ENCODE measurements around the gene VCAM1. TPM values are rescaled to one million over a fixed set of nuclear protein-coding genes. Genes with fewer than 3 reads are reported as not detected.

VCAM1 gene
- total and polyA plus RNA-seq, 2 of the 8 experiments (the other 6 are each of a cell fraction or from before 2014, with no cell fraction given), result 0.21 TPM; not detected in 1

DNA sequence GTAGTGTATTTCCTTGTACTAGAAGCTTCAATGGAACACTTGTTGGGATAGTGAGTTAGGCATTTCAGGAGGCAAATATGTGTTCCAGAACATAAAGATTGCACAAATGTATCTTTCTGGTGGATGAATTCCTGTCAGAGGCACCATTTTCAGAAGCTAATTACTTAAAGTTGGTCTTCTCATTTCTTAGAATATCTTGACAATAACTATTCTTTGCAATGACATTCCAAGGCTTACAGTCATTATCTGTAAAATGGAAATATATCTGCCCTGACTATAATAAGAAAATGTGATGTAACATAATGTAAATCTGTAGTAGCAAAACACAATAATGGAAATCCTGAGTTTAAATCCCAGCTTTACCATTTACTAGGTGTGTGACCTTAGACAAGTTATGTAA, 2.7 kb downstream of the VCAM1 start:
- Histone ChIP-seq H3K27ac (ENCODE audit: low read depth, low read length) (no peak overlapping the region), H2AK5ac (ENCODE audit: low read depth, low read length) (no peak overlapping the region), H2BK5ac (ENCODE audit: low read depth, low read length) (no peak overlapping the region), H3K14ac (ENCODE audit: insufficient read length) (no peak overlapping the region), H2BK15ac (ENCODE audit: low read length) (no peak overlapping the region), H3K79me1 (ENCODE audit: low read depth, low read length) (no peaks in the 10 kb centered on the region), H2BK120ac (replicated peaks; ENCODE audit: low read depth, low read length) (no peak overlapping the region), H2AFZ (ENCODE audit: low read length) (no peak overlapping the region), H3K4ac (replicated peaks; ENCODE audit: insufficient read length, low read depth, low read length) (no peak overlapping the region), H3K4me3 (ENCODE audit: extremely low read depth in 1 of 4, insufficient read depth in 2 of 4, low read depth in 3 of 4, low read length in 4 of 4) (no peak overlapping the region), H4K5ac (ENCODE audit: insufficient read length, low read depth, low read length) (no peak overlapping the region), H3K27me3 (replicated peaks in 1 of 4; ENCODE audit: control insufficient read depth in 3 of 4, extremely low read depth in 1 of 4, insufficient read depth in 3 of 4, low read length in 3 of 4) (peaks cover 0 to 3% (median 0%) of the 10 kb centered on the region in 4 experiments; a peak in 2 of 7 replicates), H3K23me2 (ENCODE audit: low read depth, low read length) (no peaks in the 10 kb centered on the region), H3K9me3 (ENCODE audit: insufficient read depth in 2 of 2, low read depth in 1 of 2, low read length in 1 of 2) (no peaks in the 10 kb centered on the region), H3K56ac (replicated peaks; ENCODE audit: insufficient read length, low read depth, low read length) (no peak overlapping the region), H4K91ac (replicated peaks; ENCODE audit: insufficient read length, low read length) (no peak overlapping the region), H4K20me1 (replicated peaks in 1 of 2; ENCODE audit: control insufficient read depth in 1 of 2, insufficient read depth in 2 of 2, low read length in 2 of 2) (no peaks in the 10 kb centered on the region), H3K4me2 (ENCODE audit: insufficient read depth in 1 of 2, low read depth in 2 of 2, low read length in 2 of 2) (no peak overlapping the region), H3K4me1 (replicated peaks in 1 of 4; ENCODE audit: control insufficient read depth in 3 of 4, insufficient read depth in 4 of 4, low read length in 3 of 4) (peaks cover 0 to 4% (median under 1%) of the 10 kb centered on the region in 4 experiments; a peak in 4 of 7 replicates), H4K8ac (ENCODE audit: extremely low read depth, insufficient read depth, low read length) (no peak overlapping the region), H2BK12ac (ENCODE audit: low read depth, low read length) (no peak overlapping the region), H3K79me2 (ENCODE audit: control insufficient read depth in 1 of 2, insufficient read depth in 2 of 2, low read length in 2 of 2) (no peaks in the 10 kb centered on the region), H3K9ac (replicated peaks in 1 of 4; ENCODE audit: extremely low read depth in 1 of 4, low read depth in 3 of 4, low read length in 3 of 4) (no peak overlapping the region), H3K36me3 (ENCODE audit: control insufficient read depth in 2 of 4, insufficient read depth in 4 of 4, low read length in 3 of 4) (no peaks in the 10 kb centered on the region), H3K18ac (ENCODE audit: extremely low read depth, low read length) (no peak overlapping the region), H2BK20ac (ENCODE audit: low read length) (no peak overlapping the region), H3K23ac (ENCODE audit: insufficient read length) (no peak overlapping the region)
- FAIRE-seq, result no peak
- CTCF ChIA-PET (ENCODE audit: partially characterized antibody), result interaction anchor here (1.5 kb wide), 1 partner anchor 27 kb away, joined by 3 read pairs; no protein-coding TSS in a partner anchor
- TF ChIP-seq, protein P1, sequence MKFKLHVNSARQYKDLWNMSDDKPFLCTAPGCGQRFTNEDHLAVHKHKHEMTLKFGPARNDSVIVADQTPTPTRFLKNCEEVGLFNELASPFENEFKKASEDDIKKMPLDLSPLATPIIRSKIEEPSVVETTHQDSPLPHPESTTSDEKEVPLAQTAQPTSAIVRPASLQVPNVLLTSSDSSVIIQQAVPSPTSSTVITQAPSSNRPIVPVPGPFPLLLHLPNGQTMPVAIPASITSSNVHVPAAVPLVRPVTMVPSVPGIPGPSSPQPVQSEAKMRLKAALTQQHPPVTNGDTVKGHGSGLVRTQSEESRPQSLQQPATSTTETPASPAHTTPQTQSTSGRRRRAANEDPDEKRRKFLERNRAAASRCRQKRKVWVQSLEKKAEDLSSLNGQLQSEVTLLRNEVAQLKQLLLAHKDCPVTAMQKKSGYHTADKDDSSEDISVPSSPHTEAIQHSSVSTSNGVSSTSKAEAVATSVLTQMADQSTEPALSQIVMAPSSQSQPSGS (IDR thresholded peaks at IDR 0.05; ENCODE audit: low read length), result no peak
- TF ChIP-seq, protein P2, sequence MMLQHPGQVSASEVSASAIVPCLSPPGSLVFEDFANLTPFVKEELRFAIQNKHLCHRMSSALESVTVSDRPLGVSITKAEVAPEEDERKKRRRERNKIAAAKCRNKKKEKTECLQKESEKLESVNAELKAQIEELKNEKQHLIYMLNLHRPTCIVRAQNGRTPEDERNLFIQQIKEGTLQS (IDR thresholded peaks at IDR 0.05; ENCODE audit: insufficient read depth, low read depth, low read length), result no peak
- TF ChIP-seq PHF8 (conservative IDR thresholded peaks at IDR 0.05; ENCODE audit: low read depth, low read length), result no peak
- TF ChIP-seq NRF1 (IDR thresholded peaks at IDR 0.05; ENCODE audit: low read depth, low read length), result no peak
- TF ChIP-seq GTF2F1 (IDR thresholded peaks at IDR 0.05; ENCODE audit: borderline replicate concordance, low read depth, low read length), result no peak
- DNase-seq (ENCODE audit: low read depth in 1 of 2, low spot score in 2 of 2), result no peak
- POLR2A ChIA-PET (ENCODE audit: partially characterized antibody), result no interaction called here

All from H1 (cell line).